MM.1S (cell line): ENCODE measurements around the gene DAD1.
A peak's percentile ranks its signal among the peaks of the same experiment; 100 is the strongest.

ENCODE experiments used
- DNase-seq: peaks from one replicate; pipeline ENCODE4 v3.0.0-alpha.2; 2015
- H2AFZ ChIP-seq: fragments of 300-600 bp; sonication (generic); 2 replicates; pipeline ENCODE4 v1.6.0; 2016; ENCODE audit warnings: antibody characterized with exemption, low read length
- H3F3A ChIP-seq: fragments of 300-600 bp; sonication (generic); 2 replicates; pipeline ENCODE4 v1.6.1; 2016; ENCODE audit warnings: mild to moderate bottlenecking, antibody characterized with exemption, low read length, moderate library complexity, mixed read lengths; ENCODE audit not compliant: insufficient read depth
- H3K27ac ChIP-seq: fragments of 300-600 bp; sonication (generic); 2 replicates; pipeline ENCODE4 v1.5.1; 2016; ENCODE audit warnings: mild to moderate bottlenecking, low read length
- H3K27me3 ChIP-seq: fragments of 300-600 bp; sonication (generic); replicated peaks from 2 replicates; pipeline ENCODE4 v1.6.0; 2016; ENCODE audit warnings: low read length; ENCODE audit not compliant: insufficient read depth
- H3K36me3 ChIP-seq: fragments of 300-600 bp; sonication (generic); replicated peaks from 2 replicates; pipeline ENCODE4 v1.6.1; 2016; ENCODE audit warnings: mild to moderate bottlenecking, low read length, mixed read lengths; ENCODE audit not compliant: insufficient read depth
- H3K4me1 ChIP-seq: fragments of 300-600 bp; sonication (generic); 2 replicates; pipeline ENCODE4 v1.6.1; 2016; ENCODE audit warnings: low read length, mixed read lengths
- H3K4me2 ChIP-seq: fragments of 300-600 bp; sonication (generic); 2 replicates; pipeline ENCODE4 v1.6.0; 2016; ENCODE audit warnings: low read depth, low read length
- H3K4me3 ChIP-seq: fragments of 300-600 bp; sonication (generic); 2 replicates; pipeline ENCODE4 v1.5.1; 2016; ENCODE audit warnings: low read length, mixed read lengths
- H3K79me2 ChIP-seq: fragments of 300-600 bp; sonication (generic); 2 replicates; pipeline ENCODE4 v1.6.1; 2016; ENCODE audit warnings: mixed run types, low read length, mixed read lengths
- H3K9ac ChIP-seq: fragments of 300-600 bp; sonication (generic); 2 replicates; pipeline ENCODE4 v1.6.1; 2016; ENCODE audit warnings: low read length, mixed read lengths
- H3K9me2 ChIP-seq: fragments of 300-600 bp; sonication (generic); replicated peaks from 2 replicates; pipeline ENCODE4 v1.6.1; 2016; ENCODE audit warnings: mild to moderate bottlenecking, low read length, mixed read lengths; ENCODE audit not compliant: insufficient read depth
- H3K9me3 ChIP-seq: fragments of 300-600 bp; sonication (generic); replicated peaks from 2 replicates; pipeline ENCODE4 v1.6.1; 2016; ENCODE audit warnings: mild to moderate bottlenecking, low read length, mixed read lengths; ENCODE audit not compliant: insufficient read depth
- H4K20me1 ChIP-seq: fragments of 300-600 bp; sonication (generic); 2 replicates; pipeline ENCODE4 v1.6.1; 2016; ENCODE audit warnings: mild to moderate bottlenecking, low read length, moderate library complexity, mixed read lengths; ENCODE audit not compliant: insufficient read depth
- CTCF ChIP-seq: fragments of 300-600 bp; sonication (generic); IDR thresholded peaks from 2 replicates; pipeline ENCODE4 v1.5.1; 2016; ENCODE audit warnings: antibody characterized with exemption, low read length, mixed read lengths
- EZH2 ChIP-seq: fragments of 300-600 bp; sonication (generic); optimal IDR thresholded peaks from 2 replicates; pipeline ENCODE3; 2017; ENCODE audit warnings: low read depth, mild to moderate bottlenecking, antibody characterized with exemption, low read length, mixed read lengths
- EZH2phosphoT487 ChIP-seq: fragments of 300-600 bp; sonication (generic); IDR thresholded peaks from 2 replicates; pipeline ENCODE4 v1.6.1; 2018; ENCODE audit warnings: antibody characterized with exemption, low read length

DAD1 gene

GRCh38 chr14:22534547-22534946, 54.5 kb downstream of the DAD1 start:
- no peaks in the 10 kb centered on the region for H4K20me1 ChIP-seq
- no peak for DNase-seq
- no peaks in the 10 kb centered on the region for H3K9me3 ChIP-seq
- TF ChIP-seq EZH2 (no peak), EZH2phosphoT487 (no peak), CTCF (no peak)
- H3K4me1 ChIP-seq = peaks cover 24% of the 10 kb centered on the region; the same call in 1 of the 2 replicates
- H2AFZ ChIP-seq = no peak overlapping the region
- H3K36me3 ChIP-seq = no peaks in the 10 kb centered on the region
- no peak overlapping the region for H3K27ac ChIP-seq
- H3K27me3 ChIP-seq = no peaks in the 10 kb centered on the region
- no peak overlapping the region for H3K4me3 ChIP-seq
- H3K9ac ChIP-seq = no peak overlapping the region
- no peaks in the 10 kb centered on the region for H3K9me2 ChIP-seq
- H3K4me2 ChIP-seq = no peak overlapping the region
- H3K79me2 ChIP-seq = no peaks in the 10 kb centered on the region
- no peaks in the 10 kb centered on the region for H3F3A ChIP-seq

GRCh38 chr14:22533739-22534359, 55.2 kb downstream of the DAD1 start:
- no peak for DNase-seq
- Histone ChIP-seq H3K9ac (no peak overlapping the region), H2AFZ (no peak overlapping the region), H3K27ac (no peak overlapping the region), H3K4me1 (peaks cover 24% of the 10 kb centered on the region; the same call in 1 of the 2 replicates), H3K79me2 (no peaks in the 10 kb centered on the region), H3K27me3 (no peaks in the 10 kb centered on the region), H3K9me2 (no peaks in the 10 kb centered on the region), H3K4me2 (no peak overlapping the region), H3K4me3 (no peak overlapping the region), H4K20me1 (no peaks in the 10 kb centered on the region), H3F3A (no peaks in the 10 kb centered on the region), H3K9me3 (no peaks in the 10 kb centered on the region), H3K36me3 (no peaks in the 10 kb centered on the region)
- TF ChIP-seq EZH2phosphoT487 (no peak), CTCF (no peak), EZH2 (no peak)

- Histone ChIP-seq H3K27ac (no peak overlapping the region), H3K4me2 (peak overlapping the region; percentile 39), H3F3A (no peaks in the 10 kb centered on the region), H3K27me3 (no peaks in the 10 kb centered on the region), H3K4me3 (no peak overlapping the region), H3K36me3 (no peaks in the 10 kb centered on the region), H3K4me1 (peaks cover 24% of the 10 kb centered on the region; the same call in 1 of the 2 replicates), H3K9ac (no peak overlapping the region), H3K79me2 (no peaks in the 10 kb centered on the region), H2AFZ (no peak overlapping the region), H3K9me2 (no peaks in the 10 kb centered on the region), H4K20me1 (no peaks in the 10 kb centered on the region), H3K9me3 (no peaks in the 10 kb centered on the region)
- TF ChIP-seq EZH2phosphoT487 (no peak), EZH2 (no peak), CTCF (no peak)
- DNase-seq = no peak
Measured at GRCh38 chr14:22533057-22533704, 55.8 kb downstream of the DAD1 start.
